CD4-positive, alpha-beta T cell (primary cell): ENCODE data around the gene ITGB8. TPM values are rescaled to one million over a fixed set of nuclear protein-coding genes. Genes with fewer than 3 reads are reported as not detected.
A peak's percentile ranks its signal among the peaks of the same experiment; 100 is the strongest.

Experiments used
- ATAC-seq: fragments of 200-7000 bp; cut with Tn5 transposase; one replicate; pipeline ENCODE4 v1.10.0; 2022; ENCODE audit warnings: mild to moderate bottlenecking; ENCODE audit not compliant: poor library complexity
- CTCF ChIA-PET: fragments of 350-600 bp; sonication (Branson Sonifier 250); formaldehyde crosslinking; loops from one replicate; lab custom pipeline; 2021; ENCODE audit warnings: antibody characterized with exemption, inconsistent platforms; lab: Charles Lee
- POLR2A ChIA-PET: fragments of 350-600 bp; sonication (Branson Sonifier 250); formaldehyde crosslinking; loops from one replicate; lab custom pipeline; 2021; ENCODE audit warnings: antibody characterized with exemption, inconsistent platforms; lab: Charles Lee
- DNase-seq, 14 experiments: peaks; one replicate each; pipeline ENCODE4 v3.0.0-alpha.2; 2013 to 2020; ENCODE audit warnings: mixed read lengths in 2 of 14
- H3K27ac ChIP-seq, 2 donors: one replicate each; pipeline versions ENCODE4 v1.5.1 to v1.7.0; 2013; ENCODE audit warnings: low read length in 2 of 2, low read depth in 1 of 2, mild to moderate bottlenecking in 1 of 2
- H3K27me3 ChIP-seq, 2 experiments: 1 replicate in 1 of 2; 2 replicates in 1 of 2; pipeline versions ENCODE4 v1.6.1 to v1.7.0; 2013; ENCODE audit warnings: low read length in 2 of 2, control low read depth in 1 of 2, mild to moderate bottlenecking in 1 of 2, moderate library complexity in 1 of 2; ENCODE audit not compliant: insufficient read depth in 2 of 2, control insufficient read depth in 1 of 2
- H3K36me3 ChIP-seq: one replicate; pipeline ENCODE4 v1.6.1; 2013; ENCODE audit warnings: low read length, control low read depth; ENCODE audit not compliant: insufficient read depth
- H3K4me1 ChIP-seq: one replicate; pipeline ENCODE4 v1.6.1; 2013; ENCODE audit warnings: low read length, control low read depth; ENCODE audit not compliant: insufficient read depth
- H3K4me3 ChIP-seq: one replicate; pipeline ENCODE4 v1.5.1; 2013; ENCODE audit warnings: mild to moderate bottlenecking, low read length, moderate library complexity
- H3K9me3 ChIP-seq, 2 experiments: 1 replicate in 1 of 2; 2 replicates in 1 of 2; pipeline versions ENCODE4 v1.6.1 to v1.7.0; 2013; ENCODE audit warnings: low read length in 2 of 2, mild to moderate bottlenecking in 2 of 2, control low read depth in 1 of 2, moderate library complexity in 1 of 2; ENCODE audit not compliant: control insufficient read depth in 1 of 2, insufficient read depth in 1 of 2
- H3K27ac Mint-ChIP-seq: one replicate; pipeline ENCODE4 v1.8.0; 2020; ENCODE audit warnings: mixed read lengths
- H3K27me3 Mint-ChIP-seq: one replicate; pipeline ENCODE4 v1.8.0; 2021; ENCODE audit warnings: mixed read lengths
- H3K36me3 Mint-ChIP-seq: one replicate; pipeline ENCODE4 v1.8.0; 2021; ENCODE audit warnings: low read depth, mixed read lengths
- H3K4me1 Mint-ChIP-seq: one replicate; pipeline ENCODE4 v1.8.0; 2021; ENCODE audit warnings: low read depth, mixed read lengths
- H3K4me3 Mint-ChIP-seq: one replicate; pipeline ENCODE4 v1.8.0; 2020; ENCODE audit warnings: mild to moderate bottlenecking, mixed read lengths
- H3K9me3 Mint-ChIP-seq: one replicate; pipeline ENCODE4 v1.8.0; 2020; ENCODE audit warnings: mixed read lengths
- CTCF ChIP-seq: fragments of 200-600 bp; IDR thresholded peaks from one replicate; pipeline ENCODE4 v1.8.0; 2022; ENCODE audit warnings: antibody characterized with exemption, mild to moderate bottlenecking
- intact Hi-C, 2 experiments: fragments of 100-400 bp; cut with DNase I in 1 of 2; cut with micrococcal nuclease in 1 of 2; formaldehyde crosslinking; loops; one replicate each; pipeline versions ENCODE4 v1.15.1 to v1.9.0; 2023 to 2025; cut with DNase I, micrococcal nuclease
- total RNA-seq, 174 experiments: library from RNA in 2 of 174; stranded (reverse) in 2 of 174; gene quantifications; one replicate each; pipeline ENCODE4 v1.2.3 and lab custom pipeline; 2021 to 2026

The ITGB8 gene
- total RNA-seq, 2 experiments from 2014 or later, result not detected

GRCh38 chr7:20411372-20411771 is 80.7 kb downstream of the ITGB8 start:
- no peaks in the 10 kb centered on the region for H3K4me1 Mint-ChIP-seq
- no peaks in the 10 kb centered on the region for H3K4me1 ChIP-seq
- ChIA-PET POLR2A (no interaction called here), CTCF (interaction anchor here (0.7 kb wide), 1 partner anchor 399 kb away, joined by 3 read pairs; no protein-coding TSS in a partner anchor)
- no peak for DNase-seq
- no peaks in the 10 kb centered on the region for H3K9me3 Mint-ChIP-seq
- H3K36me3 Mint-ChIP-seq, result no peaks in the 10 kb centered on the region
- intact Hi-C loops, result no loop called here
- H3K4me3 ChIP-seq, result no peak overlapping the region
- no peak overlapping the region for H3K27ac Mint-ChIP-seq
- H3K27me3 ChIP-seq, result no peaks in the 10 kb centered on the region
- H3K27me3 Mint-ChIP-seq, result no peaks in the 10 kb centered on the region
- no peak for TF ChIP-seq CTCF
- no peaks in the 10 kb centered on the region for H3K36me3 ChIP-seq
- H3K27ac ChIP-seq, result no peak overlapping the region
- no peaks in the 10 kb centered on the region for H3K9me3 ChIP-seq
- H3K4me3 Mint-ChIP-seq, result no peak overlapping the region
- ATAC-seq, result no peak

GRCh38 chr7:20412032-20412431 is 81.3 kb downstream of the ITGB8 start:
- DNase-seq, result no peak
- no peaks in the 10 kb centered on the region for H3K4me1 ChIP-seq
- no peaks in the 10 kb centered on the region for H3K36me3 ChIP-seq
- ChIA-PET POLR2A (no interaction called here), CTCF (no interaction called here)
- no peaks in the 10 kb centered on the region for H3K27me3 ChIP-seq
- Mint-ChIP-seq H3K36me3 (no peaks in the 10 kb centered on the region), H3K27ac (no peak overlapping the region), H3K4me1 (no peaks in the 10 kb centered on the region), H3K27me3 (no peaks in the 10 kb centered on the region), H3K9me3 (no peaks in the 10 kb centered on the region), H3K4me3 (no peak overlapping the region)
- intact Hi-C loops, result no loop called here
- no peak overlapping the region for H3K4me3 ChIP-seq
- no peak for TF ChIP-seq CTCF
- H3K27ac ChIP-seq, result no peak overlapping the region
- H3K9me3 ChIP-seq, result no peaks in the 10 kb centered on the region
- ATAC-seq, result no peak

GRCh38 chr7:20417260-20417659 is 86.6 kb downstream of the ITGB8 start:
- CTCF ChIA-PET, result no interaction called here
- Histone ChIP-seq H3K9me3 (no peaks in the 10 kb centered on the region), H3K36me3 (no peaks in the 10 kb centered on the region), H3K4me3 (no peak overlapping the region), H3K4me1 (no peaks in the 10 kb centered on the region), H3K27me3 (no peaks in the 10 kb centered on the region), H3K27ac (no peak overlapping the region)
- Mint-ChIP-seq H3K27me3 (no peaks in the 10 kb centered on the region), H3K9me3 (no peaks in the 10 kb centered on the region), H3K4me1 (no peaks in the 10 kb centered on the region), H3K36me3 (no peaks in the 10 kb centered on the region), H3K4me3 (no peak overlapping the region), H3K27ac (no peak overlapping the region)
- peak in 2 of 14 experiments; percentile 25 to 28 for DNase-seq
- no peak for ATAC-seq
- intact Hi-C loops, result no loop called here
- POLR2A ChIA-PET, result no interaction called here
- TF ChIP-seq CTCF, result no peak
